Measurements from ENCODE around the gene ELOVL6. TPM values are rescaled to one million over a fixed set of nuclear protein-coding genes. Genes with fewer than 3 reads are reported as not detected.
"Not testable (repeated sequence)": the region's sequence is repeated elsewhere in the genome, so short reads cannot be mapped to it uniquely, and the experiment has no call there.

The ELOVL6 gene
- 67.8 TPM for polyA plus RNA-seq (2013, experiment 1 of 4)
- 57.2 TPM for polyA plus RNA-seq (2013, experiment 2 of 4)
- polyA plus RNA-seq (2013, experiment 3 of 4) = 48.5 TPM
- polyA plus RNA-seq (2013, experiment 4 of 4) = 49.6 TPM

DNA sequence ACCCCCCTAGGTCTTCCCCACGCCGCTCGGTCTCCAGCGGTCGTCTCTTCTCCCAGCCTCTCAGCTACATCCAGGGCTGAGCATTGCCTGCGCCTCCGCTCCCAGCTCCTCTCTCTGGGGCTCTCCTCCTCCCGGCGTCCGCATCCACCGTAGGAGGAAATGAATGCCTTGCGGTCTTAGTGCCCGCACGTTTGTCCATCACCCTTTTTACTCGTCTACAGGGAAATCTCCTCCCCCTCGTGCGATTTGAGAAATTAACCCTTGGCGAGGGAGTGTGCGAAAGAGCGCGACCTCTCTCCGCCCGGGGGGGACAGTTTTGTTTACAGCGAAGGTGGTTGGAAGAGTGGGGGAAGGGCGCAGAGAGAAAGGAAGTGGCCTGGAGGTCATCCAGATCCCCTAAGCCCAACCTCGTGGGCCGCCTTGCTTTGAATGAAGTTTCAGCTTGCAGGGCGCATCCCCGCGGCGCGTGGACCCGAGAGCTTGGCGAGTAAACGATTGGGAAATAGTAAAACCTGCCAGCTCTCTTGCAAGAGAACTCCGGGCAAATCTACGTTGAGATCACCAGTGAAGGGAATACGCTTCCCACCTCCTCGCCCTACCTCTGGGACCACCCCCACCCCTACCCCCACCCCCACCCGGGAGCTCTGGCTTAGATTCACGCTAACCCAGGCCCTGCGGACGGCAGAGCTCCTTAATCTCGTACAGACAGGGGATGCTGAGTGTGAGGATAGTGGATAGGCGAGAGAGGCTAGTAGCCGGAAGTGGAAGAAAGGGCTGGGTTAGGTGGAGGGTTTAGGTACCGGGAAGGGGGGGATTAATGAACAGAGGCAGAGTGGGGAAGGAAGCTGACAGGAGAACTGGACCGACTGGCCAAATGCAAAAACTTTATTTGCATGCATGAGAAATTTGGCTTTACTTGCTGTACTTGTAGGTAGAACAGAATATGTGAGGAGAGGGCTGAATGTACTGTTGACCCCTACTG, at the start of gene ELOVL6:
TSS of gene ELOVL6 (minus strand) at position 181 of the 982 bp plus-strand sequence. CDS start 280 bp downstream, outside the sequence.
- WGBS, 2 experiments = 1% methylated on average over 47 to 48 of the region's 48 CpGs
- H3K27me3 ChIP-seq (ENCODE audit: control insufficient read depth, insufficient read depth, low read length, poor library complexity, severe bottlenecking) = no peaks in the 10 kb centered on the region
- H3K9me3 ChIP-seq (ENCODE audit: control insufficient read depth, low read length) = no peaks in the 10 kb centered on the region
- H3K4me1 ChIP-seq (ENCODE audit: control insufficient read depth, insufficient read depth, low read length) = peaks cover 16% of the 10 kb centered on the region
- H3K27ac ChIP-seq (ENCODE audit: insufficient read depth, low read depth, low read length, poor library complexity, severe bottlenecking) = peak within 1 kb of the TSS; percentile 86
- no peaks in the 10 kb centered on the region for H3K36me3 ChIP-seq (ENCODE audit: control insufficient read depth, insufficient read depth, low read length)
- peak within 1 kb of the TSS; percentile 76 for H3K4me3 ChIP-seq (ENCODE audit: insufficient read depth, low read depth, low read length)

DNA sequence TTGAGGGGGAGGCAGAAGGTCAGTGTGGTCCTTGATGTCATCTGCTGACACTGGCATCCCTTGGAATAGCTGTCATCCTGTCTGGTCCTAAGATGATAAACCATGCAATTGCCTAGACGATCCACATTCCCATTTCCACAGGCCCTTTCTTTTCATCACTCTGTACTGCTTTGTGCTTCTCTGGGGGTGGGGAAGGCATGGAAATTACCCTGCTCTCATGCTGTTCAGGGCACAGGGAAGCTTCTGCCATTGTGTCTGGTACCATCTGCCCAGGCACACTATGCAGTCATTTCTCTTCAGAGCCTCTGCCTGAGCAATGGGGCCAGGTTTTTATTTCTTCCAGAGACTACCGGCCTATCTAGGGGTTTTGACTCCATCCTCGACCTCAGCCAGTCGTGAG, 49.7 kb upstream of the ELOVL6 start:
- Histone ChIP-seq H3K4me1 (ENCODE audit: control insufficient read depth, insufficient read depth, low read length) (no peaks in the 10 kb centered on the region), H3K27me3 (ENCODE audit: control insufficient read depth, insufficient read depth, low read length, poor library complexity, severe bottlenecking) (no peaks in the 10 kb centered on the region), H3K36me3 (ENCODE audit: control insufficient read depth, insufficient read depth, low read length) (no peaks in the 10 kb centered on the region), H3K27ac (ENCODE audit: insufficient read depth, low read depth, low read length, poor library complexity, severe bottlenecking) (no peak overlapping the region), H3K4me3 (ENCODE audit: insufficient read depth, low read depth, low read length) (no peak overlapping the region), H3K9me3 (ENCODE audit: control insufficient read depth, low read length) (no peaks in the 10 kb centered on the region)
- WGBS, 2 experiments = 79 to 84% methylated on average over 4 of the region's 4 CpGs

DNA sequence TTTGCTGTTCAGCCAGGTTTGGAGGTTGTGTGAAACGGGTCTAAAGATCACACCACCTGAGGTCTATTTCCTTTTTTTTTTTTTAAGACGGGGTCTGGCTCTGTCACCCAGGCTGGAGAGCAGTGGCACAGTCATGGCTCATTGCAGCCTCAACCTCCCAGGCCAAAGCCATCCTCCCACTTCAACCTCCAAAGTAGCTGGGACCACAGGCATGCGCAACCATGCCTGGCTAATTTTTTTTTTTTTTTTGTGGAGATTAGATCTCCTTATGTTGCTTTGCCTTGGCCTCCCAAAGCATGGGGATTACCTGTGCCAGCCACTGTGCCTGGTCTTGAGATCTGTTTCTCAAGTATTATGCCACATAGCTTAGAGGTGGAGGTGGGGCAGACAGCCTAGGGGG, 49.2 kb upstream of the ELOVL6 start:
- no peak overlapping the region for H3K4me3 ChIP-seq (ENCODE audit: insufficient read depth, low read depth, low read length)
- H3K9me3 ChIP-seq (ENCODE audit: control insufficient read depth, low read length) = no peaks in the 10 kb centered on the region
- H3K36me3 ChIP-seq (ENCODE audit: control insufficient read depth, insufficient read depth, low read length) = no peaks in the 10 kb centered on the region
- 87 to 94% methylated on average over 3 of the region's 3 CpGs for WGBS, 2 experiments
- no peaks in the 10 kb centered on the region for H3K4me1 ChIP-seq (ENCODE audit: control insufficient read depth, insufficient read depth, low read length)
- no peaks in the 10 kb centered on the region for H3K27me3 ChIP-seq (ENCODE audit: control insufficient read depth, insufficient read depth, low read length, poor library complexity, severe bottlenecking)
- H3K27ac ChIP-seq (ENCODE audit: insufficient read depth, low read depth, low read length, poor library complexity, severe bottlenecking) = no peak overlapping the region

- H3K4me1 ChIP-seq (ENCODE audit: control insufficient read depth, insufficient read depth, low read length) = no peaks in the 10 kb centered on the region
- WGBS, 2 experiments = 79% methylated on average over 4 of the region's 5 CpGs
- no peaks in the 10 kb centered on the region for H3K27me3 ChIP-seq (ENCODE audit: control insufficient read depth, insufficient read depth, low read length, poor library complexity, severe bottlenecking)
- H3K9me3 ChIP-seq (ENCODE audit: control insufficient read depth, low read length) = no peaks in the 10 kb centered on the region
- H3K36me3 ChIP-seq (ENCODE audit: control insufficient read depth, insufficient read depth, low read length) = no peaks in the 10 kb centered on the region
- no peak overlapping the region for H3K27ac ChIP-seq (ENCODE audit: insufficient read depth, low read depth, low read length, poor library complexity, severe bottlenecking)
- no peak overlapping the region for H3K4me3 ChIP-seq (ENCODE audit: insufficient read depth, low read depth, low read length)
Measured at GRCh38 chr4:110245577-110245976, 47.2 kb upstream of the ELOVL6 start.

GRCh38 chr4:110236324-110236723, 37.9 kb upstream of the ELOVL6 start:
- no peaks in the 10 kb centered on the region for H3K27me3 ChIP-seq (ENCODE audit: control insufficient read depth, insufficient read depth, low read length, poor library complexity, severe bottlenecking)
- 92% methylated on average over 1 of the region's 1 CpG for WGBS, 2 experiments

DNA sequence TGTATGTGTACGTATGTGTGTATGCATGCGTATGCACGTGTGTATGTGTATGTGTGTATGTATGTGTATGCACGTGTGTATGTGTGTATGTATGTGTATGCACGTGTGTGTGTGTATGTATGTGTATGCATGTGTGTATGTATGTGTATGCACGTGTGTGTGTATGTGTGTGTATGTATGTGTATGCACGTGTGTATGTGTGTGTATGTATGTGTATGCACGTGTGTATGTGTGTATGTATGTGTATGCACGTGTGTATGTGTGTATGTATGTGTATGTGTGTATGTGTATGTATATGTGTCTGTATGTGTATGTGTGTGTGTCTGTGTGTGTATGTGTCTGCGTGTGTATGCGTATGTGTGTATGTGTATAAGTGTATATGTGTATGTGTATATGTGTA, 35.2 kb upstream of the ELOVL6 start:
- WGBS, 2 experiments = 85 to 86% methylated on average over 11 of the region's 11 CpGs
- not testable (repeated sequence) for H3K36me3 ChIP-seq (ENCODE audit: control insufficient read depth, insufficient read depth, low read length); H3K4me1 ChIP-seq (ENCODE audit: control insufficient read depth, insufficient read depth, low read length)

More at GRCh38 chr4:110236324-110236723, 37.9 kb upstream of the ELOVL6 start:
- no peak overlapping the region for H3K27ac ChIP-seq (ENCODE audit: insufficient read depth, low read depth, low read length, poor library complexity, severe bottlenecking)
- H3K9me3 ChIP-seq (ENCODE audit: control insufficient read depth, low read length) = no peaks in the 10 kb centered on the region
- no peaks in the 10 kb centered on the region for H3K4me1 ChIP-seq (ENCODE audit: control insufficient read depth, insufficient read depth, low read length)
- H3K36me3 ChIP-seq (ENCODE audit: control insufficient read depth, insufficient read depth, low read length) = no peaks in the 10 kb centered on the region
- H3K4me3 ChIP-seq (ENCODE audit: insufficient read depth, low read depth, low read length) = no peak overlapping the region

GRCh38 chr4:110231869-110232268, 33.5 kb upstream of the ELOVL6 start:
- H3K27me3 ChIP-seq (ENCODE audit: control insufficient read depth, insufficient read depth, low read length, poor library complexity, severe bottlenecking) = no peaks in the 10 kb centered on the region
- 89 to 94% methylated on average over 4 of the region's 4 CpGs for WGBS, 2 experiments
- H3K4me1 ChIP-seq (ENCODE audit: control insufficient read depth, insufficient read depth, low read length) = no peaks in the 10 kb centered on the region
- no peaks in the 10 kb centered on the region for H3K36me3 ChIP-seq (ENCODE audit: control insufficient read depth, insufficient read depth, low read length)
- H3K4me3 ChIP-seq (ENCODE audit: insufficient read depth, low read depth, low read length) = no peak overlapping the region
- H3K9me3 ChIP-seq (ENCODE audit: control insufficient read depth, low read length) = no peaks in the 10 kb centered on the region
- H3K27ac ChIP-seq (ENCODE audit: insufficient read depth, low read depth, low read length, poor library complexity, severe bottlenecking) = no peak overlapping the region

More for the DNA sequence above, 35.2 kb upstream of the ELOVL6 start:
- not testable (repeated sequence) for H3K4me3 ChIP-seq (ENCODE audit: insufficient read depth, low read depth, low read length); H3K9me3 ChIP-seq (ENCODE audit: control insufficient read depth, low read length); H3K27ac ChIP-seq (ENCODE audit: insufficient read depth, low read depth, low read length, poor library complexity, severe bottlenecking); H3K27me3 ChIP-seq (ENCODE audit: control insufficient read depth, insufficient read depth, low read length, poor library complexity, severe bottlenecking)

- Histone ChIP-seq H3K36me3 (ENCODE audit: control insufficient read depth, insufficient read depth, low read length) (no peaks in the 10 kb centered on the region), H3K4me3 (ENCODE audit: insufficient read depth, low read depth, low read length) (no peak overlapping the region), H3K27ac (ENCODE audit: insufficient read depth, low read depth, low read length, poor library complexity, severe bottlenecking) (no peak overlapping the region), H3K9me3 (ENCODE audit: control insufficient read depth, low read length) (no peaks in the 10 kb centered on the region), H3K4me1 (ENCODE audit: control insufficient read depth, insufficient read depth, low read length) (no peaks in the 10 kb centered on the region), H3K27me3 (ENCODE audit: control insufficient read depth, insufficient read depth, low read length, poor library complexity, severe bottlenecking) (no peaks in the 10 kb centered on the region)
- 87 to 98% methylated on average over 2 of the region's 2 CpGs for WGBS, 2 experiments
Measured at GRCh38 chr4:110229266-110229665, 30.9 kb upstream of the ELOVL6 start.

DNA sequence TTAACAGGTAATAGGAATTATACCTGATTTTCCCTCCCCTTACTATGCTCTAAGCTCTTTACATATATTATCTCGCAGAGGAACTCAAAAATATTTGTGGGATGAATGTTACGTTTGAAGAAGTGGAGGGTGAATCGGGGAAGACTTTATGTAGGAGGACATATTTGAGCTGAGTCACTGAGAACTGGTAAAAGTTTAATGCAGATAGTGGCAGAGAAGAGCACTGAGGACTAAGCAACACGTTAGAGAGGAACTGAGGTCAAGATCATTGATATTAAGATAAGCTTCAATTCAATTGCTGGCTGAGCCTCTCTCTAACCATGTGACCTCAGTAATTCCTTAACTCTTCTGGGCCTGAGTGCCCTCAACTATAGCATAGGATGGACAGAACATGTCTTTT, 26.4 kb upstream of the ELOVL6 start:
- no peak overlapping the region for H3K4me3 ChIP-seq (ENCODE audit: insufficient read depth, low read depth, low read length)
- no peaks in the 10 kb centered on the region for H3K27me3 ChIP-seq (ENCODE audit: control insufficient read depth, insufficient read depth, low read length, poor library complexity, severe bottlenecking)
- WGBS, 2 experiments = 21 to 25% methylated on average over 4 of the region's 4 CpGs
- no peaks in the 10 kb centered on the region for H3K36me3 ChIP-seq (ENCODE audit: control insufficient read depth, insufficient read depth, low read length)
- no peaks in the 10 kb centered on the region for H3K9me3 ChIP-seq (ENCODE audit: control insufficient read depth, low read length)
- peaks cover 4% of the 10 kb centered on the region for H3K4me1 ChIP-seq (ENCODE audit: control insufficient read depth, insufficient read depth, low read length)
- H3K27ac ChIP-seq (ENCODE audit: insufficient read depth, low read depth, low read length, poor library complexity, severe bottlenecking) = no peak overlapping the region

DNA sequence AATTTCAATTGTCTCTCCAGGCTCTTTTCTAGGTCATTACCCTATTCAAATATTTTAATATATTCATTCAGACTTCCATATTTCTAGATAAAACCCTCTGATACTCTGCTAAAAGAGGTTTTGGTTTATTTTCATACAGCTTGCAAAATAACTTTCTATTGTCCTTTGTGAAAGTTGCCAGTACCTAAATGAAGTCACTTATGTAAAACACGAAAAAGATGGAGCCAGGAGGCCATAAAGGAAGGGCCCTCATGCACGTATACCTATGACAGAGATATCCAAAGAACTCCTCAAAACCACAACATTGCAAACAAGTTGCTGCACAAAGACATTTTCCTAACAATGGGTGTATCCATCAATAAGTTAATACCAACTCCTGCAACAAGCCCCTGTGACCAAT, 25.7 kb upstream of the ELOVL6 start:
- 93 to 96% methylated on average over 2 of the region's 2 CpGs for WGBS, 2 experiments
- H3K4me3 ChIP-seq (ENCODE audit: insufficient read depth, low read depth, low read length) = no peak overlapping the region
- no peaks in the 10 kb centered on the region for H3K9me3 ChIP-seq (ENCODE audit: control insufficient read depth, low read length)
- H3K27me3 ChIP-seq (ENCODE audit: control insufficient read depth, insufficient read depth, low read length, poor library complexity, severe bottlenecking) = no peaks in the 10 kb centered on the region
- peaks cover 4% of the 10 kb centered on the region for H3K4me1 ChIP-seq (ENCODE audit: control insufficient read depth, insufficient read depth, low read length)
- no peak overlapping the region for H3K27ac ChIP-seq (ENCODE audit: insufficient read depth, low read depth, low read length, poor library complexity, severe bottlenecking)
- no peaks in the 10 kb centered on the region for H3K36me3 ChIP-seq (ENCODE audit: control insufficient read depth, insufficient read depth, low read length)

Measured in ectodermal cell (in vitro differentiated cells).